HPDE6-E6E7 (cell line): Measurements from ENCODE around the gene ENGASE.

Experiments
- DNase-seq: peaks from one replicate; pipeline ENCODE4 v3.0.0; 2011; ENCODE audit warnings: missing footprints; ENCODE audit errors: extremely low spot score

ENGASE gene

DNA sequence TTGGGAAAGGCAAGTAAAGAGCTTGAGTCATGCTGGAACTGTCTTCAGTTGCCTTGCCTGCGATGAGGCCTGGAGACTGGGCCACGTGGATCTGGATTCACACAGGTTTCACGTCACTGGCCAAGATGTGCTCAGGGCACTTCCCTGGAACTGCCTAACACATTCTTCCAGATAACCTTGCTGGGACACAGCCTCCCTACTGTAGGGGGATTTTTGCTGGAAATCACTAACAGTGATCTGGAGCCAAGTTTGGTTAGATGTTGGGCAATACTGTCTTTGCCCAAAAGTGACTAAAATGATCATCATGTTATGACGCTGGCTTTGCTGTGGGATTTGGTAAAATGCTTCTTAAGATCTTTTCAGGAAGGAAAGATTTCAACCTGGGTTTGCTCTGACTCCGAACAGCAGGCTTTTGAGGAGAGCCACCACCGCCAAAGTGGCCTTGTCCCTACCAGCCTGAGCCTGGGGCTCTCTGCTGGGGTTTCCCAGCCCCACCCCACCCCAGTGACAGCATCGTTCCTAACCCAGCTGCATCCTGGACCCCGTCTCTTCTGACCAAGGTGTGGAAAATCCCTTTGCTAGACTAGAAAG is 36.0 kb upstream of the ENGASE start:
- DNase-seq: no peak

DNA sequence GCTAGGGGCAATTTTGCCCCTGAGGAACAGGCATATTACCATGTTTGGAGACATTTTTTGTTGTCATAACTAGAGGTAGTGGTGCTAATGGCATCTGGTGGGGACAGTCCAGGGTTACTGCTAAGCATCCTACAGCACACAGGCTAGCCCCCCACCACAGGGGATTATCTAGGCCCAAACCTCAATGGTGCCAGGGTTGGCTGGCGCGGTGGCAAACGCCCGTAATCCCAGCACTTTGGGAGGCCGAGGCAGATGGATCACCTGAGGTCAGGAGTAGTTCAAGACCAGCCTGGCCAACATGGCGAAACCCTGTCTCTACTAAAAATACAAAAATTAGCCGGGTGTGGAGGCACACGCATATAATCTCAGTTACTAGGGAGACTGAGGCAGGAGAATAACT is 35.5 kb upstream of the ENGASE start:
- DNase-seq: no peak

DNA sequence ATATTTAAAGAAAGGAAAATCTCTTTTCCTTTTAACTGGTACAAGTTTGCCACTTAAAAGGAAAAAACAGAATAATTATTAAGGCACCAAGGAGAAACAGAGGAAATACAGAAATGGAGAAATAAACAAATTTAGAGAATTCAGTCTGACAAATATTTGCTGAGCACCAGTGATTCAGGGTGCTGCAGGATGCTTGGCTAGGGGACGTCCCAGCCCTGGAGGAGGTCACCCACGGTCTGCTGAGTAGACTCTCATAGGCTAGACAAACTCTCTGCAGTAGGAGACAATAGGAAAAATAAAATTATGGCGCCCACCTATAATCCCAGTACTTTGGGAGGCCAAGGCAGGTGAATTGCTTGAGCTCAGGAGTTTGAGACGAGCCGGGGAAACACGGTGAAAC is 34.7 kb upstream of the ENGASE start:
- DNase-seq: no peak

DNA sequence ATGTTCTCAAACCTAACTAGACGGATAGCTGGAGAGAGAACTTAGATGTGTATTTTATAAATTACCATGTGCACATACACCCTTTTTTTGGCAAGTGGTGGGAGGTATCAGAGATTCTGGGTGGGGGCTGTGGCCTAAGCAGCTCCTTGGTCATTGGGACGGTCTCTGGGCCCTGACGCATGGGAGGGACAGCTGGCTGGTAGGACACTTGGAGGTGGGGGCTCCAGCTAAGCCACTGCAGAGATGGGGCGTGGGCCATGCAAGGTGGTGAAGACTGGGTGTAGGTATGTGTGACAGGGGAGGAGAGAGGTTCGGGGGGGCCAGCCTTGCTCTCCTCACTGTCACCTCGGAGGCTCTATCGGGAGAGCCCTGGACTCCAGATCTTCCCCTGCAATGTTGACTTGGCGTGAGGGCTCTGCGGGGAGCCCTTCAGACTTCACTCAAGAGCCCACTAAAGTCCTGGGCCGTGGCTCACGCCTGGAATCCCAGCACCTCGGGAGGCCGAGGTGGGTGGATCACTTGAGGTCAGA is 33.5 kb upstream of the ENGASE start:
- no peak for DNase-seq

DNA sequence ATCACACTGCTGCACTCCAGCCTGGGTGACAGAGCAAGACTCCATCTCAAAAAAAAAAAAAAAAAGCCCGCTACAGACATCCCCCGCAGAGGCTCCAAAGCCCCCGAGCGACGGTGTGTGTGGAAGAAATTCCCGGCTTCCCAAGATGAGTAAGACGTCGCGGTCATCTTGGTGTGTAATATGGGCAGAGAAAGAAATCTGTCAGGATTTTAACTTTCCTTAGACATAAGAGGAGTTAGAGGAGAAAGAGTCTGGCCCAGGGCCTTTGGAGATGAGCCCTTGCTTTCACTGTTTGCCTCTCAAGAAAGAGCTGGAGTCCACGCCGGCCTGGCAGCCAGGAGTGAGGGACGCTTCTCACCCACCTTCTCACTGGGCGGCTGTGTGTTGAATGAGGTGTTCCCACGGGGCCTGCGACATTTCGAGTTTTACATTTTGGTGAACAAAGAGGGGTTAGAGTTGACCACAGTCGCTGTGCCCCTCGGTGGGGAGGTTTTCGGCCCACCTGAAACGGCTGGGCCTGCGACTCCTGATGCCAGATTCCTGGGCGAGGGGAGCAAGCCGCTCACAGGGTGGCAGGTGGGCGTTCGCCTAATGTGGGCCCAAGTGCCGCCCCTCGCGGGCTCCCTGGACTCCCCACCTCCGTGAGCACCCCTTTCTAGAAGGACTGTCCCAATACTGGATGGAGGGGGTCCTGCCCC is 32.8 kb upstream of the ENGASE start:
- DNase-seq: no peak

DNA sequence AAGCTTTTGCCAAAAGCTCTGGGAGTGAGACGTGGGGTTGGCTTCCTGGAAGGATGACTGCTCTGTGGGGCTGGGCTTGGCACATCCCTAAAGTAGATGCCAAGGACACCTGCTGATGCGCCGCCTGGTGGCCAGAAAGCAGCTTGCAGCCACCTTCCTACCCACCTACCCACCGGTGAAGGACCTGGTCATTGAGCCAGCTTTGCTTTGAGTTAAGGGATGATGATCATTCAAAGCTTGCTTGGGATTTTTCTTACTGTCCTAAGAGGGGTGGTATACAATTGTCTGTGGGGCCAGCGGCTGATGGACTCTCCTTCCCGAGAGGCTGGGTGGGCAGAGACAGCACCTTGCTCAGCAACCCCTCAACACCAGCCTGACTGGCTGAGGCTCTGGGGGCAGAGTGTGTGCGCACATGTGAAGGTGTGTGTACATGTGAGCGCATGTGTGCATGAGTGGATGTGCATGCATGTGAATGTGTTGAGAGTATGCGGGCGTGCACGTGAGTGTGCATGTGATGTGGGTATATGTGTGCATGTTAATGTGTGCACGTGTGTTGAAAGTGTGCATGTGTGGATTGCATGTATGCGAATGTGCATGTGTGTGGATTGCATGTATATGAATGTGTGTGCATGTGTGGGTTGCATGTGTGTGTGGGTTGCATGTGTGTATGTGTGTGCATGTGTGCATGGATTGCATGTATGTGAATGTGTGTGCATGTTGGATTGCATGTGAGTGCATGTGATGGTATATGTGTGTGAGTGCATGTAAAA is 32.0 kb upstream of the ENGASE start:
- DNase-seq: peak; percentile 72

DNA sequence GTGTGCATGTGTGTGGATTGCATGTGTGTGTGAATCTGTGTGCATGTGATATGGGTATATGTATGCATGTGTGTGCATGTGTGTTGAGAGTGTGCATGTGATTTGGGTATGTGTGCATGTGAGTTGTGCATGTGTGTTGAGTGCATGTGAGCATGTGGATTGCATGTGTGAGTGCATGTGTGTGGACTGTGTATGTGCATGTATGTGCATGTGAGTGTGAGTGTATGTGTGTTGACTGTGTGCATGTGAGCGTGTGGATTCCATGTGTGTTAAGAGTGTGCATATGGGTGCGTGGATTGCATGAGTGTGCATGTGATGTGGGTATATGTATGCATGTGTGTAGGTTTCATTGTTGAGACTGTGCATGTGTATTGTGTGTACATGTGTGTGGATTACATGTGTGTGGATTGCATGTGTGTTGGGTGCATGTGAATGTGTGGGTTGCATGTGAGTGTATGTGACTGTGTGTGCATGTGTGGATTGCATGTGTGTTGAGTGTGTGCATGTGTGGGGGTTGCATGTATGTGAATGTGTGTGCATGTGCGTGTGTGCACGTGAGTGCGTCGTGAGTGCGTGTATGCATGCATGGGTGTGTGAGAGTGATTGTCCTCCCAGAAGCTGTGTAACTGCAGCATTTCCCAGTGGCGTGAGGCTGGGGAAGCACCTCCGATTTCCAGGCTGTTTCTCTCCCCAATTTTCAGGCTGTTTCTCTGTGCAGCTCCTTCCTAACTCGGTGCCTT is 31.3 kb upstream of the ENGASE start:
- no peak for DNase-seq

DNA sequence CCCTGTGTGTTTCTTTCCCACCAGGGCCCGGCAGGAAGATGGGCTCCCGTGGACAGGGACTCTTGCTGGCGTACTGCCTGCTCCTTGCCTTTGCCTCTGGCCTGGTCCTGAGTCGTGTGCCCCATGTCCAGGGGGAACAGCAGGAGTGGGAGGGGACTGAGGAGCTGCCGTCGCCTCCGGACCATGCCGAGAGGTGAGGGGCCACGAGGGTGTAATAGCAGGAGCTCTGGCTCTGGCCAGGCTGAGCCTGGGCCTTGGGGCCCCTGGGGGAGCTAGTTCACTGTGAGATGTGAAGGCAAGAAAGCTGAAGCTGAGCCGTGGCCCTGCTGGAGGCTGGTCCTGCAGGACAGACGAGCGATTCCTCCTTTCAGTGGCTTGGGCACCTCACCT is 30.7 kb upstream of the ENGASE start:
- no peak for DNase-seq

DNA sequence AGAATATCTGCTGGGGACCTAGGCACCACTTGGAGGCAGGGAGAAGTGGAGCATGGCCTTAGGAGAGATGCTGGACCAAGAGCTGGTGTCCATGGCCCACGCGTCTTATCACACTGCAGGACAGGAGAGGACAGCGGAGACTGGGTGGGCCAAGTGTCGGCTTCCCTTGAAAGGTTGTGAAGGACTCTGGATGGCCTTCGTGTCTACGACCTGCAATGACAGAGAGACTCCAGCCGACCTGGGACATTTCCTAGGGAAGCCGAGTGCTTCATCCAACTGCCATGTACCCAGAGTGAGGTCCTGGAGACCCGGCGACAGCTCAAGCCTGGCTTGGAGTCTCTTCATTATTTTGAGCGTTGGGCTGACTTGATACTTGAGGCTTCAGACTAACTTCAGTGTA is 30.2 kb upstream of the ENGASE start:
- DNase-seq: no peak

DNA sequence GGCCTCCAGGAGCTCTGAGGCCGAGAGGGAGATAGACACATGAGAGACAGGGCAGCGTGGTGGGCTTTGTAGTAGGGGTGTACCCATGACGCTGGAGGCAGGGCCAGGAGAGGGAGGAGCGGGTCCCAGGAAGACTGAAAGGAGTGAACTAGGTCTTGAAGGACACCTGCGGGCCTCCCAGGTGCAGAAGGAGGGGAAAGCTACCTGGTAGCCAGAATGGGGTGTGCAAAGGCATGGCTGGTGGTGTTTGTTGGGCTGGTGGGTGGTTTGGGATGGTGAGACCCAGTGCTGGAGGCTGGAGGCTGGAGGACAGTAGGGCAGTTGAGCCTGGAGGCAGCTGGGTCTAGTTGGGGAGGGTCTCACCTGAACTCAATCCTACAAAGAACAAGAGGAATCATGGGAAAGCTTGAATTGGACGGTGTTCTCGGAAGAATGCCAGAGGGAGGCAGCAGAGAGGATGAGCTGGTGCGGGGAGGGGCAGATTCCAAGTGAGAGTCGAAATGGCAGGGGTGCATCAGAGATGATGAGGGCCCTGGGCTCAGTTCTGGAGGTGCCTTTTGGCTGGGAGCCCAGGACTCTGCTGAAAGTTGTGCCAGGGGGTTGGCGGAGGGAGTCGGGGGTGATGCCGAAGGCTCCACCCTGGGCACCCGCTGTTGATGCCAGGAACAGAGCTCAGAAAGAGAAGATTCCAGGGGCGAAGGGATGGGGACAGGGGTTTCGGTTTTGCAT is 29.5 kb upstream of the ENGASE start:
- no peak for DNase-seq

DNA sequence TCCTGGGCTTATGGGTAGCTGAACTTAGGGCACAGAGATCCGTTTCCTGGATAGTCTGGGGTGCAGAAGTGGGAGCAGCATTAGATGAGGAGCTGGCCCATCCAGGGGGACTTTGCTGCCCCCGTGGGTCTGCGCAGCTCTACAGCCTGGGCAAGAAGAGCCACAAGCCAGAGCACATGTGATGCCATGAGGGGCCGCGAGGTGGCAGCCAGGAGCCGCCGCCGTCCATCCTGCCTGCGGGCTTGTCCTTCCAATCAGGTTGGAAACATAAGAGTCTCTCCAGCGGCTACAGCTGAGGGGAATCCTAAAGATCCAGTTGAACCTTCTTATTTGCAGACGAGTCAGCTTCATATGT is 28.8 kb upstream of the ENGASE start:
- DNase-seq: peak; percentile 63

DNA sequence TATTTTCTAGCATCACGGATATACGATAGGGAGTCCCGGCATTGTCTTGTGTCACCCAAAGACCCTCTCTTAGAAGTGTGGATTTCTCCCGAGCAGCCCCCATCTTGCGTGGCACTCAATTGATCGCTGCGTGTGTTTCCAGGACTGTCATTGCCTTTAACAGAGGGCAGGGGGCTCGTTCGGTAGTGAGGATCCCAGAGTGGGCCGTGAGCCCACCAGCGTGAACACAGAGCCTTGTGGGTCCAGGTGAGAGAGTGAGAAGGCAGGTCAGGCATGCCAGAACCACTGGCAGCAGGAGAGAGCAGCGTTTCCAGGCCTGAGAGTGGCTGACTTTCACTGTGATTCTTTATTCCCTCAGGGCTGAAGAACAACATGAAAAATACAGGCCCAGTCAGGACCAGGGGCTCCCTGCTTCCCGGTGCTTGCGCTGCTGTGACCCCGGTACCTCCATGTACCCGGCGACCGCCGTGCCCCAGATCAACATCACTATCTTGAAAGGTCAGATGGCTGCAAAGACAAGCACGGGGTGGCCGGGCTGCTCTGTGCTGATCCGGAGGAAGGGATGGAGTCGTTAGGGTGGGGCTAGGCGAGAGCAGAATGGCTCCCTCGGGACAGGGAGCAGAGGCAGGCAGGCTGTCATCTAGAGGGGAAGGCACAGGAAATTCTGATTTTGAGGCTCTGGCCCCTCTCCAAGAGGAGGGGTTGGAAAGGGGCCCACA is 28.3 kb upstream of the ENGASE start:
- no peak for DNase-seq

DNA sequence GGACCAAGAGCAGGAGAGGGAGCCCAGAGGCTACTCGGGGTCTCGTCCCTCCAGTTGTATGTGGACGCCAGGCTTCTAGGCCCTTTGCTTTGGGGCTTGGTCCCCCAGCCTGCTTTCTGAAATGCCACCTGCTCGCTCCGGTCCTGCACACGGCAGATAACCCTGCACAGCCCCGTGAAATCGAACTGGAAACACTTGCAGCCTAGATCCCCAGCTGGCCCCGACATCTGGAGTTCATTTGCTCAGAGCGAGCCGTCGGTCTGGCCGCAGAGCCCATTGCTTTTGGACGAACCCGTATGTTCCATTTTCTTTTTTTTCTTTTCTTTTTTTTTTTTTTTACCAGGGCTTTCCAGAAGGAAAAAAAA is 27.7 kb upstream of the ENGASE start:
- DNase-seq: no peak

DNA sequence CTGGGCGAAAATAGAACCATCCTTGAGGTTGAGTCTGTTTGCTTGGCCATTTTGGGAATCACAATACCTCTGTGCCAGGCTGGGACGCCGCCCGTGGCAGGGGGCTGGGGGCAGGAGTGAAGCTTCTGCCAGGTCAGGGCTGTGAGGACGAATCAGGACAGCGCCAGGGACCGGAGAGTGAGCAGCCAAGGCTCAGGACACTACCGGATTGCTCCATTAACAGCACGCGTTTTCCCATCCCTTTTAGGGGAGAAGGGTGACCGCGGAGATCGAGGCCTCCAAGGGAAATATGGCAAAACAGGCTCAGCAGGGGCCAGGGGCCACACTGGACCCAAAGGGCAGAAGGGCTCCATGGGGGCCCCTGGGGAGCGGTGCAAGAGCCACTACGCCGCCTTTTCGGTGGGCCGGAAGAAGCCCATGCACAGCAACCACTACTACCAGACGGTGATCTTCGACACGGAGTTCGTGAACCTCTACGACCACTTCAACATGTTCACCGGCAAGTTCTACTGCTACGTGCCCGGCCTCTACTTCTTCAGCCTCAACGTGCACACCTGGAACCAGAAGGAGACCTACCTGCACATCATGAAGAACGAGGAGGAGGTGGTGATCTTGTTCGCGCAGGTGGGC is 27.2 kb upstream of the ENGASE start:
- DNase-seq: no peak

DNA sequence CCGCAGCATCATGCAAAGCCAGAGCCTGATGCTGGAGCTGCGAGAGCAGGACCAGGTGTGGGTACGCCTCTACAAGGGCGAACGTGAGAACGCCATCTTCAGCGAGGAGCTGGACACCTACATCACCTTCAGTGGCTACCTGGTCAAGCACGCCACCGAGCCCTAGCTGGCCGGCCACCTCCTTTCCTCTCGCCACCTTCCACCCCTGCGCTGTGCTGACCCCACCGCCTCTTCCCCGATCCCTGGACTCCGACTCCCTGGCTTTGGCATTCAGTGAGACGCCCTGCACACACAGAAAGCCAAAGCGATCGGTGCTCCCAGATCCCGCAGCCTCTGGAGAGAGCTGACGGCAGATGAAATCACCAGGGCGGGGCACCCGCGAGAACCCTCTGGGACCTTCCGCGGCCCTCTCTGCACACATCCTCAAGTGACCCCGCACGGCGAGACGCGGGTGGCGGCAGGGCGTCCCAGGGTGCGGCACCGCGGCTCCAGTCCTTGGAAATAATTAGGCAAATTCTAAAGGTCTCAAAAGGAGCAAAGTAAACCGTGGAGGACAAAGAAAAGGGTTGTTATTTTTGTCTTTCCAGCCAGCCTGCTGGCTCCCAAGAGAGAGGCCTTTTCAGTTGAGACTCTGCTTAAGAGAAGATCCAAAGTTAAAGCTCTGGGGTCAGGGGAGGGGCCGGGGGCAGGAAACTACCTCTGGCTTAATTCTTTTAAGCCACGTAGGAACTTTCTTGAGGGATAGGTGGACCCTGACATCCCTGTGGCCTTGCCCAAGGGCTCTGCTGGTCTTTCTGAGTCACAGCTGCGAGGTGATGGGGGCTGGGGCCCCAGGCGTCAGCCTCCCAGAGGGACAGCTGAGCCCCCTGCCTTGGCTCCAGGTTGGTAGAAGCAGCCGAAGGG is 26.4 kb upstream of the ENGASE start:
- DNase-seq: no peak

DNA sequence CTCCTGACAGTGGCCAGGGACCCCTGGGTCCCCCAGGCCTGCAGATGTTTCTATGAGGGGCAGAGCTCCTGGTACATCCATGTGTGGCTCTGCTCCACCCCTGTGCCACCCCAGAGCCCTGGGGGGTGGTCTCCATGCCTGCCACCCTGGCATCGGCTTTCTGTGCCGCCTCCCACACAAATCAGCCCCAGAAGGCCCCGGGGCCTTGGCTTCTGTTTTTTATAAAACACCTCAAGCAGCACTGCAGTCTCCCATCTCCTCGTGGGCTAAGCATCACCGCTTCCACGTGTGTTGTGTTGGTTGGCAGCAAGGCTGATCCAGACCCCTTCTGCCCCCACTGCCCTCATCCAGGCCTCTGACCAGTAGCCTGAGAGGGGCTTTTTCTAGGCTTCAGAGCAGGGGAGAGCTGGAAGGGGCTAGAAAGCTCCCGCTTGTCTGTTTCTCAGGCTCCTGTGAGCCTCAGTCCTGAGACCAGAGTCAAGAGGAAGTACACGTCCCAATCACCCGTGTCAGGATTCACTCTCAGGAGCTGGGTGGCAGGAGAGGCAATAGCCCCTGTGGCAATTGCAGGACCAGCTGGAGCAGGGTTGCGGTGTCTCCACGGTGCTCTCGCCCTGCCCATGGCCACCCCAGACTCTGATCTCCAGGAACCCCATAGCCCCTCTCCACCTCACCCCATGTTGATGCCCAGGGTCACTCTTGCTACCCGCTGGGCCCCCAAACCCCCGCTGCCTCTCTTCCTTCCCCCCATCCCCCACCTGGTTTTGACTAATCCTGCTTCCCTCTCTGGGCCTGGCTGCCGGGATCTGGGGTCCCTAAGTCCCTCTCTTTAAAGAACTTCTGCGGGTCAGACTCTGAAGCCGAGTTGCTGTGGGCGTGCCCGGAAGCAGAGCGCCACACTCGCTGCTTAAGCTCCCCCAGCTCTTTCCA is 25.5 kb upstream of the ENGASE start:
- no peak for DNase-seq

DNA sequence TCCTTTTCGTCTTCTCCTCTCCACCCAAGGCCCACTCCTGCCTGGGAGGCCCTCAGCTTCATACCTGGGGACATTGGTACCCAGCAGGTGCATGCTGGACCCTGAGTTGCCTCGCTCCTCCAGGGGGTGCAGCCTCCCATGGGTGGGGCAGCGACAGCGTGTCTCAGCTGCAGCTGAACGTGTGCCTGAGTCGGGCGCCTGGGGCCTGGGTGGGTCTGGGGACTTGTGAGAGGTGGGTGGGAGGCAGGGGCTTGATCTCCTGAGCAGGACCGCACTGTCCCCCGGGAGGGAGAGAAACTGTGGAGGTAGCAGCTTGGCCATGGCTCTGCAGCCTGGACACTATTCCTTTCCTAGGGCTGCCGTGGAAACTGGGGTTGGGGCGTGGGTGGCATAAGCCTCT is 24.8 kb upstream of the ENGASE start:
- no peak for DNase-seq

DNA sequence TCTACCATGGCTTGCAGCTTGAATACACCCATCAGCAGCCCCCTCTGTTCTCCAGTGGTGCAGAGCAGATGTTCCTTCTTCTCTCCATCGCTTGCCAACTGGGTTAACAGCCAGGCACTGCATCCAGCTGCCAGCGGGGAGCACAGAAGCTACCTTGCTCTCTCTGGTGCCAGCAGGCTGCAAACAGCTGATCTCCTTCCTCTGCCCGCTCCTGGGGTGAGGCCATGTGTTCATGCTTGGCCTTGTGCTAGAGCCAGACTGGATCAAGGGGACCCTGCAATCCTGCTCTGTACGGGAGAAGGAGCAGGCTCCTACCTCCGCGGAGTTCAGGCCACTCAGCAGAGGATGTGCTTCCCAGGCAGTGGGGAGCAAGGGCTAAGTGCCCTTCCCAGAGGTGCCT is 24.1 kb upstream of the ENGASE start:
- no peak for DNase-seq
